Right lobe of liver (tissue), 6 donors: Measurements from ENCODE around the gene MT1X. TPM values are rescaled to one million over a fixed set of nuclear protein-coding genes. Genes with fewer than 3 reads are reported as not detected.

Experiments used
- ATAC-seq, 4 donors: fragments of 200-7000 bp; cut with Tn5 transposase; one replicate each; pipeline ENCODE4 v1.9.1; 2020; ENCODE audit warnings: mild to moderate bottlenecking in 4 of 4, moderate library complexity in 4 of 4
- DNase-seq, 3 donors: peaks; one replicate each; pipeline ENCODE4 v3.0.0-alpha.2; 2020
- H3K27ac ChIP-seq, 3 donors: fragments of 200-600 bp; one replicate each; pipeline ENCODE4 v1.8.0; 2022
- H3K27me3 ChIP-seq, 2 donors: fragments of 200-600 bp; one replicate each; pipeline ENCODE4 v1.8.0; 2022
- H3K36me3 ChIP-seq, 4 donors: fragments of 200-600 bp; sonication (generic) in 1 of 4; one replicate each; pipeline versions ENCODE4 v1.5.1 to v1.8.0; 2017 to 2022; ENCODE audit warnings: control low read depth in 1 of 4
- H3K4me1 ChIP-seq, 4 donors: fragments of 200-600 bp; sonication (generic) in 1 of 4; one replicate each; pipeline versions ENCODE4 v1.5.1 to v1.8.0; 2017 to 2022; ENCODE audit warnings: control low read depth in 1 of 4
- H3K4me3 ChIP-seq, 3 donors: fragments of 200-600 bp; one replicate each; pipeline ENCODE4 v1.8.0; 2022
- H3K9me3 ChIP-seq, 4 donors: fragments of 200-600 bp; sonication (generic) in 1 of 4; one replicate each; pipeline versions ENCODE4 v1.5.1 to v1.8.0; 2017 to 2022; ENCODE audit warnings: control low read depth in 1 of 4
- POLR2A ChIP-seq: fragments of 450-650 bp; IDR thresholded peaks from one replicate; pipeline ENCODE4 v1.6.1; 2017; ENCODE audit warnings: antibody characterized with exemption, mild to moderate bottlenecking
- WGBS: methylation state at CpG from one replicate; pipeline ENCODE4 v1.1.6; 2018; ENCODE audit warnings: low coverage, low lambda C conversion rate; ENCODE audit not compliant: insufficient coverage; ENCODE audit errors: missing lambda C conversion rate; 5-methylcytosine and 5-hydroxymethylcytosine counted together
- intact Hi-C, 2 donors: fragments of 100-400 bp; cut with DNase I; formaldehyde crosslinking; loops; one replicate each; pipeline versions ENCODE4 v1.11.2 to v1.14.1; 2022
- total RNA-seq, 6 experiments: library from RNA; depleted of rRNA in 2 of 6; stranded (reverse); fragments of >200 nt in 2 of 6; fragmentation: NEBNext Ultra II Directional in 3 of 6; extraction: Animal tissue kit (Norgen Biotek cat#: 25700) in 3 of 6; gene quantifications; one replicate each; pipeline versions ENCODE4 v1.1.0 to v1.2.4, GENCODE V29; 2016 to 2023
- TF ChIP-seq, protein P1 (sequence below), 4 donors: fragments of 200-600 bp in 3 of 4; fragments of 450-650 bp in 1 of 4; IDR thresholded peaks; one replicate each; pipeline versions ENCODE4 v1.5.1 to v1.8.0; 2016 to 2022; ENCODE audit warnings: antibody characterized with exemption in 4 of 4, mild to moderate bottlenecking in 2 of 4
- donor health status: DM: no; HTN: yes; CAD: no.
- donor health status: DM: no; HTN: no; CAD: no.
- donor health status: DM: no; HTN: no; CAD: no.
- donor health status: DM: no; HTN: yes; CAD: no.
- donor health status: DM: no; HTN: yes; CAD: no.

Gene MT1X
- total RNA-seq, 6 experiments from 2014 or later, result 808 to 2,440 (median 1,620) TPM

DNA sequence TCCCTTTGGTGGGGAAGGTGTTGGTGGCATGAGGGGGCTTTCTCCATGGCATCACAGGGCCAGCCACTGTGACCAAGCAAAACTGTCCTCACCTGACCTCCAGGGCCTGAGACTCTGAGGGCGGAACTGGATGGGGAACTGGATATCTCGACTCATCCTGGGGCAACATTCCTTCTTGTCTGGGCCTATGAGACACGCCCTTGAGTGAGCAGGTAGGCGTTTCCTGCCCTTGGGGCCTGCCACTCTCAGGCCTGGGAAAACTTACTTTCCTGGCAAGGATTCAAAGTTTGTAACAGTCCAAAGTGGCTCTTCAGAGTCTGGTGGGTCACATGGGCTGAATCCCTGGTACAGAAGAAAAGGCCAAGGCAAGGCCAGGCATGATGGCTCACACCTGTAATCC lies 9.6 kb downstream of the MT1X start:
- ATAC-seq (peak in 1 of 4 donors; percentile 14), DNase-seq (no peak)
- no peaks in the 10 kb centered on the region for H3K4me1 ChIP-seq
- H3K9me3 ChIP-seq, result no peaks in the 10 kb centered on the region
- TF ChIP-seq, protein P1, sequence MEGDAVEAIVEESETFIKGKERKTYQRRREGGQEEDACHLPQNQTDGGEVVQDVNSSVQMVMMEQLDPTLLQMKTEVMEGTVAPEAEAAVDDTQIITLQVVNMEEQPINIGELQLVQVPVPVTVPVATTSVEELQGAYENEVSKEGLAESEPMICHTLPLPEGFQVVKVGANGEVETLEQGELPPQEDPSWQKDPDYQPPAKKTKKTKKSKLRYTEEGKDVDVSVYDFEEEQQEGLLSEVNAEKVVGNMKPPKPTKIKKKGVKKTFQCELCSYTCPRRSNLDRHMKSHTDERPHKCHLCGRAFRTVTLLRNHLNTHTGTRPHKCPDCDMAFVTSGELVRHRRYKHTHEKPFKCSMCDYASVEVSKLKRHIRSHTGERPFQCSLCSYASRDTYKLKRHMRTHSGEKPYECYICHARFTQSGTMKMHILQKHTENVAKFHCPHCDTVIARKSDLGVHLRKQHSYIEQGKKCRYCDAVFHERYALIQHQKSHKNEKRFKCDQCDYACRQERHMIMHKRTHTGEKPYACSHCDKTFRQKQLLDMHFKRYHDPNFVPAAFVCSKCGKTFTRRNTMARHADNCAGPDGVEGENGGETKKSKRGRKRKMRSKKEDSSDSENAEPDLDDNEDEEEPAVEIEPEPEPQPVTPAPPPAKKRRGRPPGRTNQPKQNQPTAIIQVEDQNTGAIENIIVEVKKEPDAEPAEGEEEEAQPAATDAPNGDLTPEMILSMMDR (IDR thresholded peaks at IDR 0.05), result no peak
- TF ChIP-seq POLR2A, result no peak
- 83% methylated on average over 1 of the region's 4 CpGs for WGBS
- no peaks in the 10 kb centered on the region for H3K36me3 ChIP-seq
- intact Hi-C loops, result loop anchor here in 1 of 2 donors (10.0 kb wide), 1 partner anchor 87 kb away; the partner anchor contains the start of gene MT2A
- no peak overlapping the region for H3K27ac ChIP-seq
- no peaks in the 10 kb centered on the region for H3K27me3 ChIP-seq
- H3K4me3 ChIP-seq, result no peak overlapping the region

DNA sequence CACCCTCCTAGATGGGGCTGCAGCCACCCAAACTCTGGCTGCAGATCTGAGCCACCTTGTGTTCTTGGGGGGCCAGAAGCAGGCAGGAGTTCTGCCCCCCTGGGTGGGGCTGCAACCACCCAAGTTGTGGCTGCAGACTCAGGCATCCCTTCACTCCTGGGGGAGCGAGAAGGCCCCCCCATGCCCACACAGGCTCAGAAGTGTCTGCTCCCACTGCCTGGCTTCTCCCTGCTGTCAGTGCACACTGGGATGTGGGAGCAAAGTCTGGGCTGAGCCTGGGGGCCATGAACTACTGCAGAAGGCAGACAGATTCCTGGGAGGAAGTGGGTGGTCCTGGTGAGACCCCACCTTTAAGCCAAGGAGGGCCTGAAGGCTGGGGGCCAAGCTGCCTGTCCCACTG lies 13.0 kb downstream of the MT1X start:
- DNase-seq, result no peak

DNA sequence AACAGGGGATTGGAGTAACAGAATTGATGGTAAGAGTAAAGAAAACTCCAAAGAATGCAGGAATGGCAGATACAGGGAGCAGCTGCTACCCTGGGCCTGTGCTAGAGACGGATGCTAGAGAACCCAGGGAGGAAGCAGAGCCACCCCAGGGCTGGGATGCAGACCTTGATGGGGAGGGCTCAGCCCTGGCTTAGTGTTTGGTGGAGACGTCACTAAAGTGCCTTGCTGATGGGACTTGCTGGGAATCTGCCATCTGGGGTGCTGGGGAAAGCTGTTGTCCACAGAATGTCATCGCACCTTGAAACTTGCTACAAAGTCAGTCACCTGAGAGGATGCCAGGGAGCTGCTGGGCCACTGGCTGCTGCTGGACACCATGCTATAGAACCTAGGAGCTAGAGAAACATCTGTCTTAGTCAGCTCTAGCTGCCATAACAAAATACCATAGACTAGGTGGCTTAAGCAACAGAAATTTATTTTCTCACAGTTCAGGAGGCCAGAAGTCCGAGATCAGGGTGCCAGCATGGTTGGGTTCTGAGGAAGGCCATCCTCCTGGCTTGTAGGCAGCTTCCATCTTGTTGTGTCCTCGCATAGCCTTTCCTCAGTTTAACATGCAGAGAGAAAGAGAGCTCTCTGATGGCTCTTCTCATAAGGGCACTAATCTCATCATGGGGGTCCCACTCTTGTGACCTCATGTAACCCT lies 15.3 kb downstream of the MT1X start:
- no peak for ATAC-seq
- TF ChIP-seq, protein P1 (IDR thresholded peaks at IDR 0.05), result no peak
- no peak for TF ChIP-seq POLR2A
- H3K36me3 ChIP-seq, result no peaks in the 10 kb centered on the region
- H3K9me3 ChIP-seq, result no peaks in the 10 kb centered on the region
- no peaks in the 10 kb centered on the region for H3K4me1 ChIP-seq
- DNase-seq, result no peak
- no peak overlapping the region for H3K27ac ChIP-seq
- no peak overlapping the region for H3K4me3 ChIP-seq
- intact Hi-C loops, result loop anchor here in 1 of 2 donors (10.0 kb wide), 1 partner anchor 93 kb away; the partner anchor contains the start of gene MT2A
- 100% methylated on average over 1 of the region's 5 CpGs for WGBS
- H3K27me3 ChIP-seq, result no peaks in the 10 kb centered on the region

More for the DNA sequence above, 13.0 kb downstream of the MT1X start:
- H3K27ac ChIP-seq, result no peak overlapping the region
- no peaks in the 10 kb centered on the region for H3K9me3 ChIP-seq
- H3K27me3 ChIP-seq, result no peaks in the 10 kb centered on the region
- no peak overlapping the region for H3K4me3 ChIP-seq
- no peaks in the 10 kb centered on the region for H3K4me1 ChIP-seq
- no peak for ATAC-seq
- no peak for TF ChIP-seq POLR2A
- TF ChIP-seq, protein P1 (IDR thresholded peaks at IDR 0.05), result no peak
- no CpG with 5 or more reads among the region's 1 CpG for WGBS
- H3K36me3 ChIP-seq, result no peaks in the 10 kb centered on the region
- intact Hi-C loops, result loop anchor here in 1 of 2 donors (10.0 kb wide), 1 partner anchor 90 kb away; the partner anchor contains the start of gene MT2A

DNA sequence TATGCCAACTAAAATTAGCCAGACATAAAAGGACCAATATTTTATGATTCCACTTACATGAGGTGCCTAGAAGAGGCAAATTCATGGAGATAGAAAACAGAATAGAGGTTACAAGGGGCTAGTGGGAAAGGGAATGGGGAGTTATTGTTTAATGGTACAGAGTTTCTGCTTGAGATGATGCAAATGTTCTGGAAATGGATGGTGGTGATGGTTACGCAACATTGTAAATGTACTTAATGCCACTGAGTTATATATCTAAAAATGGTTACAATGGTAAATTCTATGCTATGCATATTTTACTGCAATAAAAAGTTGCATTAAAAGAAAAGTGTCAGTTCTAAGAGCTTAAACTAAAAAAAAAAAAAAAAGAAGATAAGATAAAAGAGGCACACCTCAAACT lies 17.9 kb downstream of the MT1X start:
- intact Hi-C loops, result no loop called here
- H3K4me3 ChIP-seq, result no peak overlapping the region
- H3K36me3 ChIP-seq, result no peaks in the 10 kb centered on the region
- H3K4me1 ChIP-seq, result no peaks in the 10 kb centered on the region
- H3K27ac ChIP-seq, result no peak overlapping the region
- TF ChIP-seq POLR2A, result no peak
- TF ChIP-seq, protein P1 (IDR thresholded peaks at IDR 0.05), result no peak
- no peak for DNase-seq
- ATAC-seq, result no peak
- H3K9me3 ChIP-seq, result no peaks in the 10 kb centered on the region
- 56% methylated on average over 1 of the region's 1 CpG for WGBS
- no peaks in the 10 kb centered on the region for H3K27me3 ChIP-seq
